ENCODE data around the gene ALG12. TPM values are rescaled to one million over a fixed set of nuclear protein-coding genes. Genes with fewer than 3 reads are reported as not detected.

Gene ALG12
- polyA plus RNA-seq, 1 donor from 2014 or later: 14.3 TPM

GRCh38 chr22:49943771-49944398, 25.6 kb upstream of the ALG12 start:
- Histone ChIP-seq H3K4me3 (ENCODE audit: low read length) (no peak overlapping the region), H3K79me2 (replicated peaks; ENCODE audit: insufficient read depth, low read length) (no peaks in the 10 kb centered on the region), H3F3A (ENCODE audit: insufficient read depth, low read length, poor library complexity, severe bottlenecking) (no peaks in the 10 kb centered on the region), H3K27ac (ENCODE audit: low read length) (no peak overlapping the region), H3K9ac (ENCODE audit: low read length) (no peak overlapping the region), H2AFZ (ENCODE audit: low read depth, low read length) (no peak overlapping the region), H4K20me1 (ENCODE audit: insufficient read depth) (no peaks in the 10 kb centered on the region), H3K4me2 (ENCODE audit: low read length) (no peak overlapping the region), H3K36me3 (ENCODE audit: insufficient read depth, low read length) (no peaks in the 10 kb centered on the region), H3K9me2 (ENCODE audit: insufficient read depth, low read length) (no peaks in the 10 kb centered on the region), H3K27me3 (ENCODE audit: insufficient read depth, low read depth, low read length) (no peaks in the 10 kb centered on the region), H3K9me3 (ENCODE audit: low read length) (no peaks in the 10 kb centered on the region)
- TF ChIP-seq MXI1 (conservative IDR thresholded peaks at IDR 0.05; ENCODE audit: poor library complexity, severe bottlenecking) (no peak), EP300 (conservative IDR thresholded peaks at IDR 0.05; ENCODE audit: poor library complexity, severe bottlenecking) (no peak), SMC3 (conservative IDR thresholded peaks at IDR 0.05; ENCODE audit: poor library complexity) (no peak), RAD21 (conservative IDR thresholded peaks at IDR 0.05) (no peak), EZH2 (IDR thresholded peaks at IDR 0.05; ENCODE audit: borderline replicate concordance, insufficient read depth, low read length, poor library complexity, severe bottlenecking) (no peak), CTCF (IDR thresholded peaks at IDR 0.05; ENCODE audit: poor library complexity, severe bottlenecking) (no peak), TAF1 (IDR thresholded peaks at IDR 0.05; ENCODE audit: low read depth) (no peak), POLR2AphosphoS5 (IDR thresholded peaks at IDR 0.05) (no peak), REST (IDR thresholded peaks at IDR 0.05; ENCODE audit: borderline replicate concordance) (no peak)

GRCh38 chr22:49943405-49943765, 25.1 kb upstream of the ALG12 start:
- no peaks in the 10 kb centered on the region for H3F3A ChIP-seq (ENCODE audit: insufficient read depth, low read length, poor library complexity, severe bottlenecking)
- H3K9me3 ChIP-seq (ENCODE audit: low read length): no peaks in the 10 kb centered on the region
- H3K4me3 ChIP-seq (ENCODE audit: low read length): no peak overlapping the region
- no peaks in the 10 kb centered on the region for H3K79me2 ChIP-seq (replicated peaks; ENCODE audit: insufficient read depth, low read length)
- no peaks in the 10 kb centered on the region for H3K36me3 ChIP-seq (ENCODE audit: insufficient read depth, low read length)
- no peak overlapping the region for H3K4me2 ChIP-seq (ENCODE audit: low read length)
- H3K9me2 ChIP-seq (ENCODE audit: insufficient read depth, low read length): no peaks in the 10 kb centered on the region
- no peak overlapping the region for H2AFZ ChIP-seq (ENCODE audit: low read depth, low read length)
- H3K9ac ChIP-seq (ENCODE audit: low read length): no peak overlapping the region
- no peak overlapping the region for H3K27ac ChIP-seq (ENCODE audit: low read length)
- TF ChIP-seq REST (IDR thresholded peaks at IDR 0.05; ENCODE audit: borderline replicate concordance) (no peak), SMC3 (conservative IDR thresholded peaks at IDR 0.05; ENCODE audit: poor library complexity) (no peak), RAD21 (conservative IDR thresholded peaks at IDR 0.05) (no peak), EZH2 (IDR thresholded peaks at IDR 0.05; ENCODE audit: borderline replicate concordance, insufficient read depth, low read length, poor library complexity, severe bottlenecking) (no peak), TAF1 (IDR thresholded peaks at IDR 0.05; ENCODE audit: low read depth) (no peak), EP300 (conservative IDR thresholded peaks at IDR 0.05; ENCODE audit: poor library complexity, severe bottlenecking) (no peak), MXI1 (conservative IDR thresholded peaks at IDR 0.05; ENCODE audit: poor library complexity, severe bottlenecking) (no peak), POLR2AphosphoS5 (IDR thresholded peaks at IDR 0.05) (no peak), CTCF (IDR thresholded peaks at IDR 0.05; ENCODE audit: poor library complexity, severe bottlenecking) (no peak)
- H4K20me1 ChIP-seq (ENCODE audit: insufficient read depth): no peaks in the 10 kb centered on the region
- H3K27me3 ChIP-seq (ENCODE audit: insufficient read depth, low read depth, low read length): no peaks in the 10 kb centered on the region

All from neural cell (in vitro differentiated cells).